C4-2B (cell line): Measurements from ENCODE around the gene NRXN3.

Source experiments
- ZFX ChIP-seq: fragments of 450-650 bp; IDR thresholded peaks from 2 replicates; pipeline ENCODE4 v1.6.1; 2017
- TF ChIP-seq, protein P1 (sequence below): fragments of 450-650 bp; conservative IDR thresholded peaks from 2 replicates; pipeline ENCODE4 v1.5.1; 2017; ENCODE audit warnings: mild to moderate bottlenecking

GRCh38 chr14:79831195-79831892, 1661.2 kb downstream of the NRXN3 start:
- TF ChIP-seq, protein P1, sequence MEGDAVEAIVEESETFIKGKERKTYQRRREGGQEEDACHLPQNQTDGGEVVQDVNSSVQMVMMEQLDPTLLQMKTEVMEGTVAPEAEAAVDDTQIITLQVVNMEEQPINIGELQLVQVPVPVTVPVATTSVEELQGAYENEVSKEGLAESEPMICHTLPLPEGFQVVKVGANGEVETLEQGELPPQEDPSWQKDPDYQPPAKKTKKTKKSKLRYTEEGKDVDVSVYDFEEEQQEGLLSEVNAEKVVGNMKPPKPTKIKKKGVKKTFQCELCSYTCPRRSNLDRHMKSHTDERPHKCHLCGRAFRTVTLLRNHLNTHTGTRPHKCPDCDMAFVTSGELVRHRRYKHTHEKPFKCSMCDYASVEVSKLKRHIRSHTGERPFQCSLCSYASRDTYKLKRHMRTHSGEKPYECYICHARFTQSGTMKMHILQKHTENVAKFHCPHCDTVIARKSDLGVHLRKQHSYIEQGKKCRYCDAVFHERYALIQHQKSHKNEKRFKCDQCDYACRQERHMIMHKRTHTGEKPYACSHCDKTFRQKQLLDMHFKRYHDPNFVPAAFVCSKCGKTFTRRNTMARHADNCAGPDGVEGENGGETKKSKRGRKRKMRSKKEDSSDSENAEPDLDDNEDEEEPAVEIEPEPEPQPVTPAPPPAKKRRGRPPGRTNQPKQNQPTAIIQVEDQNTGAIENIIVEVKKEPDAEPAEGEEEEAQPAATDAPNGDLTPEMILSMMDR: no peak
- TF ChIP-seq ZFX: no peak
